GM21447 (cell line): ENCODE measurements around the gene TMEM201.
A peak's percentile ranks its signal among the peaks of the same experiment; 100 is the strongest.
"Not testable (repeated sequence)": the region's sequence is repeated elsewhere in the genome, so short reads cannot be mapped to it uniquely, and the experiment has no call there.

Source experiments
- ATAC-seq: cut with Tn5 transposase; IDR thresholded peaks from one replicate; pipeline ENCODE4 v1.9.1; 2021; ENCODE audit not compliant: unreplicated experiment

TMEM201 gene, protein sequence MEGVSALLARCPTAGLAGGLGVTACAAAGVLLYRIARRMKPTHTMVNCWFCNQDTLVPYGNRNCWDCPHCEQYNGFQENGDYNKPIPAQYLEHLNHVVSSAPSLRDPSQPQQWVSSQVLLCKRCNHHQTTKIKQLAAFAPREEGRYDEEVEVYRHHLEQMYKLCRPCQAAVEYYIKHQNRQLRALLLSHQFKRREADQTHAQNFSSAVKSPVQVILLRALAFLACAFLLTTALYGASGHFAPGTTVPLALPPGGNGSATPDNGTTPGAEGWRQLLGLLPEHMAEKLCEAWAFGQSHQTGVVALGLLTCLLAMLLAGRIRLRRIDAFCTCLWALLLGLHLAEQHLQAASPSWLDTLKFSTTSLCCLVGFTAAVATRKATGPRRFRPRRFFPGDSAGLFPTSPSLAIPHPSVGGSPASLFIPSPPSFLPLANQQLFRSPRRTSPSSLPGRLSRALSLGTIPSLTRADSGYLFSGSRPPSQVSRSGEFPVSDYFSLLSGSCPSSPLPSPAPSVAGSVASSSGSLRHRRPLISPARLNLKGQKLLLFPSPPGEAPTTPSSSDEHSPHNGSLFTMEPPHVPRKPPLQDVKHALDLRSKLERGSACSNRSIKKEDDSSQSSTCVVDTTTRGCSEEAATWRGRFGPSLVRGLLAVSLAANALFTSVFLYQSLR

DNA sequence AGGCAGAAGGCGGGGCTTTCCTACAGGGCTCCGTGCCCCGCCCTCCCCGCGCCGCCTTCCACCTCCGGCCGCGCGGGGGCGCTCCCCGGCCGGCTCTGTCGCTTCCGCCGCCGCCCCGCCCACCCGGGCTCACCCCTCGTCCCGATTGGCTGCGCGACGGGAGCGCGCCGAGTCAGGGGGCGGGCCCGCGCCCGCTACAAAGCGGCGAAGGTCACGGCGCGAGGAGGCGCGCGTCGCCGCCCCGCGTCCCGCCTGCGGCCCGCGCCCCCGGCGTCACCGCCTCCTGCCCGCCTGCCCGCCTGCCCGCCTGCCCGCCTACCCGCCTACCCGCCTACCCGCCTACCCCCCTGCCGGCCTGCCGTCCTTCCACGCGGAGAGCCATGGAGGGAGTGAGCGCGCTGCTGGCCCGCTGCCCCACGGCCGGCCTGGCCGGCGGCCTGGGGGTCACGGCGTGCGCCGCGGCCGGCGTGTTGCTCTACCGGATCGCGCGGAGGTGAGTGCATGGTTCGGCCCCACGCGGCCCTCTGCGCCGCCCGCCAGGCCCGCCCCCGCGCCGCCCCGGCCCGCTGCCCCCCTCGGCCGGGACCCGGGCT, at the start of gene TMEM201:
TSS of gene TMEM201 (plus strand) at position 361 of the 593 bp plus-strand sequence. CDS start at position 381, 20 bp downstream.
- ATAC-seq = peak; percentile 54

DNA sequence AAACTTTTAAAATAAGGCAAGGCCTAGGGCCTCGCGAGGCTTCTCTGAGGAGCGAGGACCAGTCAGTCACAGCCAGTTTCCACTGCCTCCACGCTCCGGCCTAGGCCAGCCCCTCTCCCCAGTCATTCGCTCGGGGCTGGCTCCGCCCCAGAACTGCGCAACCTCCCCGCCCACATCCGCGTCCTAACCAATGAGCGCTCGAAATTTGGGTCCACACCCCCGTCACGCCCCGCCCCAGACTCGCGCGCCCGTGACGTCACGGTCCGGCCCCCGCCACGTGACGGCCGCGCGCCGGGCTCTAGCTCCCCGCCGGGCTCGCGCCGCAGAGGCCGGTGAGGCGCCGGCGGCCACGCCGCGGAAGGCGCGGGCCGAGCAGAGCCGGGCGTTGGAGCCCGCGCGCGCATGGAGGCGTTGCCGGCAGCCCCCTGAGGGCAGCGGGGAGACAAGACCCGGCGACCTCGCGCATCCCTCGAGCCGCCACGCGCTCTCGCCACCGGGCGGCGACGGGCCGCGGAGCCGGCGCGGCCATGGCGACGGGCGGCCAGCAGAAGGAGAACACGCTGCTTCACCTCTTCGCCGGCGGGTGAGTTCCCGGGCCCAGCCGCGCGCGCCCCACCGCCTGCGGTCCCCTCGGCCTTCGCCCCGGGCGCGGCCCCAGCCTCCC, 49.4 kb upstream of the TMEM201 start, which contains the start of gene SLC25A33:
TSS of gene SLC25A33 (plus strand) at position 301 of the 664 bp plus-strand sequence. CDS start at position 528, 227 bp downstream.
- peak; percentile 96 for ATAC-seq

DNA sequence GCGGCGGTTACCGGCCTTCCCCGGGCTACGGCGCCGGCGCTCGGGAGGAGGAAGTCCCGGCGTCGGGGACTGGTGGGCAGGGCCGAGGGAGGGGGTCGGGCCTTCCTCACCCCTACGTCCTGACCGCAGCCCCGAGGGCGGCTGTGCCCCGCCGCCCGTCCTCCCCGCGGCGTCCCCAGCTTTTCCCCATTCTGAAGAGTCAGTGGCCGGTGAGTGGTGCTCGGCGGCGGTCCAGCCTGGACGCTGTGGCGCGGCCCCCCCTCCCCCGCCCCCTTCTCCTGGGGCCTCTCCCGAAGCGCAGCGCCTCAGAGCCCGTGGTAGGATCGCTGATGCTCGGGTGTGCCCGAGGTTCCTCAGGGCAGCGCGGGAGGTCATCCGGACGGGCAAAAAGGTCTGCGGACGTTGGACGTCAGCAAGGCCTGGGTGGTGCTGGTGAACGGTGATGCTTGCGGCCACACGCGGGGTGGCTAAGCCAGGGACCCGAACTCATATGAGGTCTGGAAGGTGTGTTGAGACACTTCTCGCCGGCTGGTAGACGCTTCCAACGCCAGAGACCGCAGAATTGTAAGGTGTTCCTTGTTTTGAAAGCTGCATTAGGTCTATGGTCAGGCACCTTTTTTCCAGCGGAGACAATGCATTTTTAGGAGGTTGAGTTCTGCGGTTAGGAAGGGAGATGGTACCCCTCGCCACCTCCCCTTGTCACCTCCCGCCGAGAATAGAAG, 48.7 kb upstream of the TMEM201 start:
- peak; percentile 45 for ATAC-seq

DNA sequence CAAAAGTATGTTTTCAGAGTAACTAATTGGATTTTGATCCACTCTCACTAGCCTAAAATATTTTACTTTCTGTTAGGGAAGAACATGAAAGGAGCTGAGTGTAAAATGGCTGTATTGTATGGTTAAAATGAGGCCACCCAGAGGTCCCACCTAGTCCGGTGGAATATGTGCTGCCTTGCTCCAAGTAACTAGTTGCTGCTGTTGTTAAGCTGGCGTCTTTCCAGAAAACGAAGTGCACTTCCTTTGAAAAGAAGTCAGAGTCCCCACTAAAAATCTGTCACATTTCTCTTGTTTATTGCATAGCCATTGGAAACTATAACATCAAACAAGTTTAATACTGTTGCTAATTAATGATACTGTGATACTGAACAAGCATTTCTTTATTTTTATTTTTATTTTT, 46.3 kb upstream of the TMEM201 start:
- no peak for ATAC-seq

DNA sequence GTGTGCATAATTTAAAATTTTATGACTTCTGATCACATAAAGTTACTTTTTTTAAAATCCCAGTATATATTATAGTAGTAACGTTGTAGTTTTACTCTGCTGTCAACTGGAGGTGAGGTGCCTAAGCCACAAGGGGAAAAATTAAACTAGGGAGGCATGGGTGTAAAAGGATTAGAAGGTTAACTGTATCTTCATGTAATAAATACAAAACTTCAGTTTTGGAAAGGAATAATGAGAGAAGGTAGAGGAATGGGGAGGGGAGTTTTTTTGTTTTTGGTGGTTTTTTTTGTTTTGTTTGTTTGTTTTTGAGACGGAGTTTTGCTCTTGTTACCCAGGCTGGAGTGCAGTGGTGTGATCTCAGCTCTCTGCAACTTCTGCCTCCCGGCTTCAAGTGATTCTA, 43.8 kb upstream of the TMEM201 start:
- ATAC-seq = no peak

DNA sequence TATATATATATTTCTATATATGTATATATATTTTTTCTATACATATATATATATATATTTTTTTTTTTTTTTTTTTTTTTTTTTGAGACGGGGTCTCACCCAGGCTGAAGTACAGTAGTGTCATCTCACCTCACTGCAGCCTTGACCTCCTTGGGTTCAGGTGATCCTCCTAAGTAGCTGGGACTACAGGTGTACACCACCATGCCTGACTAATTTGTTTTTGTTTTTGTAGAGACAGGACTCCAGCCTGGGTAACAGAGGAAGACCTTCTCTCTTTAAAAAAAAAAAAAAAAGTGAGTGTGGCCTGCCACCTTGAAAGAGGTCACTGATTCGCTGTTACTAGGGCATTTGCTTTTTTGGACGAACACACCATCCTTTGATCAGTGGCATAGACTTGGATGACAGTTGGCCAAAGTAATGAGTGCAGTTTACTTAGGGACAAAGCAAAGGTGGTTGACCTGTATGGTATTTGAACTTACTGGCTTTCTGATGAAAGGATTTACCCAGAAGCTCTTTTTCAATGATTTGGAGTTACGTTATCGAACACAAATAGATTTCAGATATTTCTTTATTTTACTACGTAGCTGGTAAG, 38.7 kb upstream of the TMEM201 start:
- no peak for ATAC-seq

DNA sequence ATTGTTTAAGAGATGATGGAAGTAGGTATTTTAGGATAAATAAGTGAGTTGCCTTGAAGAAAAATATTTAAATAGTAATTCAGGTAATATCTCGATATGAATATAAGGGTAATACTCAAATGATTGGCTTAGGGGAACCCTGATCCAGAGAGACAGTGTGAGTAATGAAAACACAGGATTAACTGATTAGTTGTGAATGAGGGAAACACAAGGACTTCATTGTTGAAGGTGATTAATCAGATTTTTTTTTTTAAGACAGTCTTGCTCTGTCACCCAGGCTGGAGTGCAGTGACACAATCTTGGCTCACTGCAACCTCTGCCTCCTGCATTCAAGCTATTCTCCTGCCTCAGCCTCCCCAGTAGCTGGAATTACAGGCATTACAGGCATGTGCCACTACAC, 36.7 kb upstream of the TMEM201 start:
- ATAC-seq = no peak

DNA sequence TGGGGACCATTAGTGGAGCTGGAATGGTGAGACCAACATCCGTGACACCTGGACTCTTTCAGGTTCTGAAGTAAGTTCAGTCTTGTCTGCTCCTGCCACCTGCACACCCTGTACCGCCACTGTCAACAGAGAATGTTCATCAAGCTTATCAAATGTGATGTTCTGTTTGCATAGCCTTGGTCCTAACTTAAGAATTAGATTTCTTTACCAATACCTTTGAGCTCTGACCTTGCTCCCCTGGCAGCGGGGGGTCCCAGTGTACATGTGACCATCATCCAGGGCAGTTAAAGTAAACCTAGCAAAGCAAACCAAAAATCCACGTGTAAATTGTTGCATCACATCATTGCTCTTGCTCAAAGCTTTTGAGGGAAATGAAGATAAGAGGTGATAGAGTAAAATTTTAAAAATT, 35.0 kb upstream of the TMEM201 start:
- no peak for ATAC-seq

DNA sequence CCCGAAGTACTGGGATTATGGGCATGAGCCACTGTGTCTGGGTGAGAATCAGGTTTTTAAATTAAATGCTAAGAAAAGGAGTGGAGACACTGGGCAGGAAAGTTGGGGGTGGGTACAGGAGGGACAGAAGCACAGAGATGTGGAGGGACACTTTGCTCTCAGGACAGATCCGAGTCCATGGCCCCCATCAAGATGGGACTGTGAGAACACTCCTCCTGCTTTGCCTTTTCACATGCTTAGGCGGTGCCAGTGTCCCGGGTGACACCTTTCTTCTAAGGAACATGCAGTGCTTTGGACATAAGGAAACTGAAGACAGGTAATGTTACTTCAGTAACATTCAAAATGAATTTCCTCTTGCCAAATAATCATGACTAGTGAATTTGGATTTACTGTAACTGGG, 32.8 kb upstream of the TMEM201 start:
- no peak for ATAC-seq

DNA sequence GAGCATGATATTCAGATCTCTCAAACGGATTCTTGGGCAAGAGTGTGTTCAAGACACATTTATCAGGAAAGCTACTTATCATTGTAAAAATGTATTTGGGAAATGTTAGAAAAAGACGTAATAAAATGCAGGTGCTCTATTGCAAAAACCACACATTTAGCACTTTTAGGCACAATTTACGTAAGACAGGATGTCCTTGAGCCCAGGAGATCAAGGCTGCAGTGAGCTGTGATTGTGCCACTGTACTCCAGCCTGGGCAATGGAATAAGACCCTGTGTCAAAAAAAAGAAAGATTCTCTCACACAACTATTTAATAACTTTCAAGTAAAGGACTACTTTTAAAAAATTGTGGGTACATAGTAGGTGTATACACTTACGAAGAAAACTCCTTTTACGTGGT, 31.1 kb upstream of the TMEM201 start:
- no peak for ATAC-seq

DNA sequence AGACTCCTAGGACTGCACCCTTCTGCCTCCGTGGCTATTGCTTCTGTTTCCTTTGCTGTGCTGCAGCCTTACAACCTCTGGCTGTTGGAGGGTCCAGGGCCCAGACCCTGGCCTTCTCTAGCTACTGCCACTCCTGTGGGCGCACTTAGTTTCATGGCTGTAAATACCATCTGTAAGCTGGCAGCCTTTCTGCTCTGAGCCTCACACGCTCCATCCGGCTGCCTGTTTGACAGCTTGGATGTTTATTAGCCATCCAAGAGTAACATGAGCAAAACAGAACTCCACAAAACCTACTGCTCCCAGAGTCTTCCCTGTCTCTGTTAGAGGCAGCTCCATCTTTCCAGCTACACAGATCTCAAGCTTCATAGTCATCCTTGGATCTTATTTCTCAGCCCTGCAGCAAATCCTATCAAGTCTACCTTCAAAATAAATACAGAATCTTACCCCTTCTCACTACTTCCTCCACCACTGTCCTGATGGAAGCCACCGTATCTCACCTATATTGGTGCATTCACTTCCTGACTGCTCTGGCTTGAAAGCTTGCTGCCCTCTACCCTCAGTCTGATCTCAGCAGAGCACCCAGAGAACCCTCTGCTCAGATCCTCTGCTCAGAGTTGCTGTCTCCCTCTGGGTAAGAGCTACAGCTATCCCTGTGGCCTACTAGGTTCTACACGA, 30.3 kb upstream of the TMEM201 start:
- ATAC-seq = no peak

DNA sequence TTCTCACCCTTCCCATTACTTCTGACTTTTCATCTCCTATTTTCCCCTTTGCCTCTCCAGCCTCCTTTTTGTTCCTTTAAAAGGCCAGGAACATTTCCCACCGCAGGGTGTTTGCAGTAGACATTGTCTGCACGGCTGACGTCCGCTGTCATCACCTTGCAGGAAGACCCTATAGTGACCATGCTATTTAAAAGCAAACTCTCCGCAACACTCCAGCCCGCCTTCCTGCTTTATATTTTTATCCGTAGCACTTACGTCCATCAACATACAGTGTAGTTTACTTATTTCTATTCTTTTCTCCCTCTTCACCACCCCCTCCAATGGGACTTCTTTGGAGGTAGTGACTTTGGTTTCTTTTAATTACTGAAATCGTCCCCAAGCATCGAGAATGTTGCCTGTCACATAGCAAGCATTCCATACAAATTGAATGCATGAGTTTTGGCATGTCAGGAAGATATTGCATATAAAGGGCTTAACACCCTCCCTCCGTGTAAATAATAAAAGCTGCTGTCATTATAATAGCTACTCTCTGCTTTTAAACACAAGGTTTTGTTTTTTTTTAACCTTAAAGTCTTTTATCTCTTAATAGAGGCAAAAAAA, 29.7 kb upstream of the TMEM201 start:
- ATAC-seq = no peak

DNA sequence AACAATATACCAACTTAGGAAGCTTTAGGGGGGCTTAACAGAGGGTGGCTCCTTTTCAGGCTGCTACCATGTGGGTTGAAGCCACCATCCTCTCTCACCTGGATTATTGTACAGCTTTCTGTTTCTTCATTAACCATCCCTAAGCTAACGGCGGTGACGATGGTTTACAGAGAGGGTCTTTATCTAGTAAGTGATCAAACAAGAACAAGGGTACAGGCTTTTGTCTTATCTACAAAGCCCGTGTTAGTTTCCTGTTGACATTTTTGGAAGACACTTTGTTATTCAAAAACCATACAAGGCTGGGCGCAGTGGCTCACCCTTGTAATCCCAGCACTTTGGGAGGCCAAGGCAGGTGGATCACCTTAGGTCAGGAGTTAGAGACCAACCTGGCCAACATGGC, 29.0 kb upstream of the TMEM201 start:
- no peak for ATAC-seq

DNA sequence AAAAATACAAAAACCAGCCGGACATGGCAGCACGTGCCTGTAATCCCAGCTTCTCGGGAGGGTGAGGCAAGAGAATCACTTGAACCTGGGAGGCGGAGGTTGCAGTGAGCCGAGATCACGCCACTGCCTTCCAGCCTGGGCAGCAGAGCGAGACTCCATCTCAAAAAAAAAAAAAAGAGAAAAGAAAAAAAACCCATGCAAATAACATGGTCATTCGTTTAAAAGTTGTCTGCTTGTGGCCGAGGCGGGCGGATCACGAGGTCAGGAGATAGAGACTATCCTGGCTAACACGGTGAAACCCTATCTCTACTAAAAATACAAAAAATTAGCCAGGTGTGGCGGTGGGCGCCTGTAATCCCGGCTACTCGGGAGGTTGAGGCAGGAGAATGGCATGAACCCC, 28.6 kb upstream of the TMEM201 start:
- not testable (repeated sequence) for ATAC-seq

DNA sequence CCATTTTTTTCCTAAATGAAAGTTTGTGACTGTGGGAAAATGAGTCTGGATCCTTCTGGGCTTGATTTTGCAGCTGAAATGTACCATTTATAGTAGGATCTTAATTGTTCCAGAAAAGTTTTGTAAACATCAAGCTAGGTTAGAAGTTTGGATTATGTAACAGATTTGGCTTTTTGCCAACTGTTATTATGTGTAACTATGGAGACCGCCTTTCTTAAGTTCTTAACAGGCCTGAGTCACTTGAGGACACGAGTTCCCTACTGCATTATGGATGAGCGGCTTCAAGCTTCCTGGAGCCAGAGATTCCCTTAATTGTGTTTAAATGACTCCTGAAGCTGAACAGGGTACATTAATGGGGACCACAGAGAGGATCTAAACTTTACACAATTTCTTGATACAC, 27.3 kb upstream of the TMEM201 start:
- no peak for ATAC-seq

DNA sequence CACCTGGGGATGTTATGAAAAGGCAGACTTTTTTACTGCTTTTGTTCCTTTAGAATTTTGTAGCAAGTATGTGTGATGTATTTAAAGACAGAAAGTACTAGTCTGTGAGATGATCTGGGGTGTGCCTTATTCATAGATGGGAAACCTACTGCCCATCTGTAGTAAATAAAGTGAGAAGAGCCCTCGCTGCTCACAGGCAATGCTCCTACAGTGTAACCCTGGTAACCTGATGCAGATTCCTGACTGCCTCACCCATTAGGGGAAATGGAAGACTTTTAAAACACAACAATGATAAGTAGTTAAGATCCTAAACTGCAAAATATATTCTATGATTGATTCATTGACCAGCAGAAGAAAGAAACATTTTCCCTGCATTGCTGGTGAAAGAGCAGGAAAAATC, 19.4 kb upstream of the TMEM201 start:
- no peak for ATAC-seq

DNA sequence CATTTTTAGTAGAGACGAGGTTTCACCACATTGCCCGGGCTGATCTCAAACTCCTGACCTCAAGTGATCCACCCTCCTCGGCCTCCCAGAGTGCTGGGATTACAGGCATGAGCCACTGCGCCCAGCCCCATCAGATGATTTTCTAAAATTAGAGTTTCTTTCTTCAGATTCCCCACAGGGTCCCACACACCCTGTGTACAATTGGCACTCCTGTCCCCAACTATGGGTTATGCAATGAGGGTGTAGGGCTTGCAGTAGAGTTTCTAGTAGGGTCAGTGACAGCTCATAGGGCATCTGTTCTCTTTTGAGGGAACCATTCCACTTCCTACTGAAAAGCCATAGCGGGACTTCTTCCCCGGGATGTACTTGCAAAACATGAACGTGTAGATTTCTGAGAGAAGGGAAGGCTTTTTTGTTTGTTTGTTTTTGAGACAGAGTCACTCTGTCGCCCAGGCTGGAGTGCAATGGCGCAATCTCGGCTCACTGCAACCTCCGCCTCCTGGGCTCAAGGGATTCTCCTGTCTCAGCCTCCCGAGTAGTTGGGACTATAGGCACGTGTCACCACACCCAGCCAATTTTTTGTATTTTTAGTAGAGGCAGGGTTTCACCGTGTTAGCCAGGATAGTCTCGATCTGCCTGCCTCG, 17.7 kb upstream of the TMEM201 start:
- ATAC-seq = not testable (repeated sequence)

DNA sequence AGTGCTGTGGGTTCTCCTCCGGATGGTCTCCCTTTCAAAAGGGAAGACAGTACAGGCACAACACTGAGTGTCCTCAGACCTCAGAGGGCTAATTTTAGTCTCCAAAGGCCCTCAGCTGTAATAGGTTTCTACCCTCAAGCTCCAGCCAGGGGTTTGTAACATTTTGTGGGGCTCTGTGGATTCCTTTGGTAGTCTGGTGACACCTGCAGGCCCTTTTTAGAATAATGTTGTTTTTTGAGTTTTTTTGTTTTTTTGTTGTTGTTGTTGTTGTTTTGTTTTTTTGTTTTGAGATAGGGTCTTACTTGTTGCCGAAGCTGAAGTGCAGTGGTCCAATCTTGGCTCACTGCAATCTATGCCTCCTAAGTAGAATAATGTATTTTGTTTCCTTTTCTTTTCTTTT, 15.0 kb upstream of the TMEM201 start:
- ATAC-seq = no peak

DNA sequence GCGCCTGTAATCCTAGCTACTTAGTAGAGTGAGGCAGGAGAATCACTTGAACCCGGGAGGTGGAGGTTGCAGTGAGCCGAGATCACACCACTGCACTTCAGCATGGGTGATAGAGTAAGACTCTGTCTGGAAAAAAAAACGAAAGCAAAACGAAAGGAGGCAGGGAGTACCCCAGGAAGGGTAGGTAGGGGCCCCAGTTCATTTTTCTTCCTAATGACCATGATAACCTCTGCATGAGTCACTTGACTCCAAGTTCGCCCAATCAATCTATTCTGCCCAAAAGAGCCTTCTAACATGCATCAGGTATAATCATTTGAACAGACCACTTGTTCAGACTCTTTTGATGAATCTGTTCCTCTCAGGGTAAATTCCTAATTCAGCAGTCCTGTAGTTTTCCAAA, 13.2 kb upstream of the TMEM201 start:
- no peak for ATAC-seq
